GM19455 (cell line): ENCODE measurements around the gene HOXA4.

ENCODE experiments used
- ATAC-seq: cut with Tn5 transposase; IDR thresholded peaks from one replicate; pipeline ENCODE4 v1.9.1; 2021; ENCODE audit not compliant: unreplicated experiment

HOXA4 gene

DNA sequence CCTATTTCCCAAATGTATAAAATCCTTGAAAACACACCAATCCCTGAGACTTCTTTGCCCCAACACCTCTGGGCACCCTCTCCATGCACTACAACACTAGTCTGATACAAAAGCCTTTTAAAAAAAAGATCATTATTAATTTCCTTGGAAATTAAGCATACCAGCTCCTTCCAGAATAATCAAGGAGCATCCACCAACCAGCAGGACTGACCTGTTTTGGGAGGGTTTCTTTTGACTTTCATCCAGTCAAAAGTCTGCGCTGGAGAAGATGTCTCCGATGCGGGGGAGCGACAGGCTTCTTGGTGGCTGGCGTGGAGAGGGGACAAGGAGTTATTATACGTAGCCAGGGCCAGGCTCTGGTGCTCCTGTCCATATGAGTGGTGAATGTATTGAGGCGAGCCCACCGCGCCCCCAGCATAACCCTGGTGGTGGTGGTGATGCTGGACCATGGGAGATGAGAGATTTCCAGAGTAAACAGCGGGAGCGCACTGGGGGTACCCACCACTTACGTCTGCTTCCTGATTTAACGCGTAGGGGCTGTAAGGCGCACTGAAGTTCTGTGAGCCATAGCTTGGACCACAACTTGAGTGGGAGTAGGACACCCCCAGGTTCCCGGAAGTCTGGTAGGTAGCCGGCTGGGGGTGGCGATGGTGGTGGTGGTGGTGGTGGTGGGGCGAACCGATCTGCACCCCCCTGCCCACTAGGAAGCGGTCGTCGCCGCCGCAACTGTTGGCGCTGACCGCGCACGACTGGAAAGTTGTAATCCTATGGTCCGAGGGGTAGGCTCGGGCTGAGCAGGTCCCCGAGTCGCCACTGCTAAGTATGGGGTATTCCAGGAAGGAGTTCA, 35.3 kb downstream of the HOXA4 start:
- no peak for ATAC-seq

GRCh38 chr7:27094304-27095049, 36.1 kb downstream of the HOXA4 start:
- ATAC-seq, result no peak

- no peak for ATAC-seq
These were observed 37.2 kb downstream of the HOXA4 start for GRCh38 chr7:27093184-27093895.

DNA sequence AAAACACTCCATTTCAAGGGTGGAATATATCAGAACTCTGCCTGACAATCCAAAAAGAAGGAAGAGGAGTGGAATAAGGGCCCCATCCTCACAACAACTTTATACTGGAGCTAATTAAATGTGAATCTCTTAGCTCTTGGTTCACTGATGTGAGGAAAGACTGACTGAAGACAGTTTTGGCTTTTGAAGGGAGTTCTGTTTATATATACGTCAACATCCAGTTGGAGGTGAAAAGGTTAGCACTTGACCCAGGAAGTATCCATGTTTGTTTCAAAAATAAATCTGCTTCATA, 37.8 kb downstream of the HOXA4 start:
- no peak for ATAC-seq

GRCh38 chr7:27091941-27092818, 38.4 kb downstream of the HOXA4 start:
- ATAC-seq, result no peak

GRCh38 chr7:27091105-27091504, 39.5 kb downstream of the HOXA4 start:
- ATAC-seq, result no peak

- ATAC-seq, result no peak
These were observed 42.3 kb downstream of the HOXA4 start for GRCh38 chr7:27088002-27088922.

DNA sequence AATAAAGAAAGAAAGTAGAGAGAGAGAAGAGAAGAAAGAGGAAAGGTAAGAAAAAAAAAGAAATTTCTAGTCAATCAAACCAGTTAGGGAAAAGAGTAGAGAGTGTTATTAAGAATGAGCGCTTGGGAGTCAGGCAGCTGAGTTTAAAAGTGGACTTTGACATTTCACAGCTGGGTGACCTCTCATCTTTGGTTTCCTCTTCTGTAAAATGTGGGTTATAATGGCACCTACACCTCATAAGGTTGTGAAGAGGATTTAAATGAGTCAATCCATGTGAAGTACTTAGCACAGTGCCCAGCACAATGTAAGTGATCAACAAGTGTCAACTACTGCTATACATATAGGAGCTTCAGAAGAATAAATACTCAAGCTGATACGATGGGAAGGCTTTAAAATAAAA, 46.9 kb downstream of the HOXA4 start:
- no peak for ATAC-seq

GRCh38 chr7:27082171-27082570, 48.4 kb downstream of the HOXA4 start:
- no peak for ATAC-seq

GRCh38 chr7:27080844-27081436, 49.6 kb downstream of the HOXA4 start:
- ATAC-seq, result no peak

- no peak for ATAC-seq
These were observed 51.2 kb downstream of the HOXA4 start for GRCh38 chr7:27079234-27079975.

- ATAC-seq, result no peak
These were observed 51.8 kb downstream of the HOXA4 start for GRCh38 chr7:27078616-27079233.
